Measurements from ENCODE around the gene HYDIN. TPM values are rescaled to one million over a fixed set of nuclear protein-coding genes. Genes with fewer than 3 reads are reported as not detected.

HYDIN gene
- total RNA-seq, 4 donors from 2014 or later, result 0.16 to 2.0 (median 1.4) TPM; not detected in 1

GRCh38 chr16:71258372-71258771 lies 27.9 kb upstream of the HYDIN start:
- H3K27me3 ChIP-seq, result no peaks in the 10 kb centered on the region
- H3K36me3 ChIP-seq, result no peaks in the 10 kb centered on the region
- intact Hi-C loops (cut with DNase I; ENCODE audit: low total_unique reads) (no loop called here), in situ Hi-C loops (cut with MboI; ENCODE audit: low pct_ligation_motif_present in 1 of 4, low pct_unique_long_range_greater_than_20kb in 1 of 4, low sequenced_read_pairs in 3 of 4) (no loop called here)
- TF ChIP-seq POLR2AphosphoS5 (IDR thresholded peaks at IDR 0.05) (no peak), POLR2A (IDR thresholded peaks at IDR 0.05) (no peak), EP300 (IDR thresholded peaks at IDR 0.05; ENCODE audit: low read depth) (no peak), CTCF (IDR thresholded peaks at IDR 0.05) (no peak)
- H3K27ac ChIP-seq, result no peak overlapping the region
- no peaks in the 10 kb centered on the region for H3K9me3 ChIP-seq
- DNase-seq, result no peak
- WGBS, 2 donors (ENCODE audit: low coverage in 1 of 2), result 57 to 82% methylated on average over 1 of the region's 1 CpG
- no peaks in the 10 kb centered on the region for H3K4me1 ChIP-seq
- no peak overlapping the region for H3K4me3 ChIP-seq

- Histone ChIP-seq H3K36me3 (no peaks in the 10 kb centered on the region), H3K9me3 (no peaks in the 10 kb centered on the region), H3K4me3 (no peak overlapping the region), H3K4me1 (no peaks in the 10 kb centered on the region), H3K27ac (no peak overlapping the region), H3K27me3 (no peaks in the 10 kb centered on the region)
- 79 to 80% methylated on average over 1 of the region's 1 CpG for WGBS, 2 donors (ENCODE audit: low coverage in 1 of 2)
- TF ChIP-seq POLR2AphosphoS5 (IDR thresholded peaks at IDR 0.05) (no peak), POLR2A (IDR thresholded peaks at IDR 0.05) (no peak), EP300 (IDR thresholded peaks at IDR 0.05; ENCODE audit: low read depth) (no peak), CTCF (IDR thresholded peaks at IDR 0.05) (no peak)
- intact Hi-C loops (cut with DNase I; ENCODE audit: low total_unique reads) (no loop called here), in situ Hi-C loops (cut with MboI; ENCODE audit: low pct_ligation_motif_present in 1 of 4, low pct_unique_long_range_greater_than_20kb in 1 of 4, low sequenced_read_pairs in 3 of 4) (no loop called here)
- DNase-seq, result no peak
Observed at GRCh38 chr16:71257768-71258167, 27.2 kb upstream of the HYDIN start.

- intact Hi-C loops (cut with DNase I; ENCODE audit: low total_unique reads), result no loop called here
- H3K27ac ChIP-seq, result no peak overlapping the region
Observed at GRCh38 chr16:71255721-71256120, 25.2 kb upstream of the HYDIN start.

GRCh38 chr16:71254832-71255525 lies 24.5 kb upstream of the HYDIN start:
- Histone ChIP-seq H3K9me3 (no peaks in the 10 kb centered on the region), H3K36me3 (no peaks in the 10 kb centered on the region), H3K4me3 (no peak overlapping the region), H3K27ac (no peak overlapping the region), H3K27me3 (no peaks in the 10 kb centered on the region), H3K4me1 (no peaks in the 10 kb centered on the region)
- in situ Hi-C loops (cut with MboI; ENCODE audit: low pct_ligation_motif_present in 1 of 4, low pct_unique_long_range_greater_than_20kb in 1 of 4, low sequenced_read_pairs in 3 of 4), result no loop called here
- DNase-seq, result no peak
- TF ChIP-seq EP300 (IDR thresholded peaks at IDR 0.05; ENCODE audit: low read depth), result no peak
- TF ChIP-seq CTCF (IDR thresholded peaks at IDR 0.05), result no peak
- TF ChIP-seq POLR2AphosphoS5 (IDR thresholded peaks at IDR 0.05), result no peak
- no peak for TF ChIP-seq POLR2A (IDR thresholded peaks at IDR 0.05)
- intact Hi-C loops (cut with DNase I; ENCODE audit: low total_unique reads), result no loop called here
- WGBS, 2 donors (ENCODE audit: low coverage in 1 of 2), result 62 to 76% methylated on average over 4 of the region's 4 CpGs

More at GRCh38 chr16:71255721-71256120, 25.2 kb upstream of the HYDIN start:
- TF ChIP-seq CTCF (IDR thresholded peaks at IDR 0.05), result no peak
- TF ChIP-seq EP300 (IDR thresholded peaks at IDR 0.05; ENCODE audit: low read depth), result no peak
- no peak for TF ChIP-seq POLR2A (IDR thresholded peaks at IDR 0.05)
- TF ChIP-seq POLR2AphosphoS5 (IDR thresholded peaks at IDR 0.05), result no peak
- Histone ChIP-seq H3K36me3 (no peaks in the 10 kb centered on the region), H3K27me3 (no peaks in the 10 kb centered on the region), H3K9me3 (no peaks in the 10 kb centered on the region), H3K4me1 (no peaks in the 10 kb centered on the region), H3K4me3 (no peak overlapping the region)
- 41% methylated on average over 6 of the region's 6 CpGs; no CpG with 5 or more reads in 1 of the 2 donors for WGBS, 2 donors (ENCODE audit: low coverage in 1 of 2)
- DNase-seq, result no peak
- in situ Hi-C loops (cut with MboI; ENCODE audit: low pct_ligation_motif_present in 1 of 4, low pct_unique_long_range_greater_than_20kb in 1 of 4, low sequenced_read_pairs in 3 of 4), result no loop called here
